ENCODE measurements around the gene ZBTB20.
"Not testable (repeated sequence)": the region's sequence is repeated elsewhere in the genome, so short reads cannot be mapped to it uniquely, and the experiment has no call there.

Gene ZBTB20

DNA sequence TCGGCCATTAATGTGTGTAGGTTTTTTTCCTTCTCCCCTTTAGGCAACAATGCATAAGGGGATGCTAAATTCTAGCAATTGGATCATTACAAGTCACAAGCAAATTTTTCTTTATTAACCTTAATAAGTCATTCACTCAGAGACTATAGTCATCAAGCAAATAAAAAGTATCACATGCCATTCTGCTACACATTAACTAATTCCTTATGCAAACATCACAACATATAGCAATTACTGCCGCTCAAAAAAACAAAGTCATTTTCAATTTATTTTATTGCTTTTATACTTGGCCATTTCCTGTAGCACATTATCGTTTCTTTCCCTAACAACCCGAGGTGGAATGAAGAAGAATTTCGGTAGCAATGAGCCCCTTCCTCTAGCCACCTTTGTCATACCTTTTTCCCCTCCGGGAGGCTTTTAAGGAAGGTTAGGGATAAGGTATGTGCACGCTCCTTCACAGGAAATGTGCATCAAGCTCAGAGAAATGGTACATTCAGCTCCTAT is 432.1 kb downstream of the ZBTB20 start:
- no peak for DNase-seq (ENCODE audit: low read depth in 2 of 2)

- no peak for DNase-seq (ENCODE audit: low read depth in 2 of 2)
Measured at GRCh38 chr3:114714237-114714636, 432.9 kb downstream of the ZBTB20 start.

DNA sequence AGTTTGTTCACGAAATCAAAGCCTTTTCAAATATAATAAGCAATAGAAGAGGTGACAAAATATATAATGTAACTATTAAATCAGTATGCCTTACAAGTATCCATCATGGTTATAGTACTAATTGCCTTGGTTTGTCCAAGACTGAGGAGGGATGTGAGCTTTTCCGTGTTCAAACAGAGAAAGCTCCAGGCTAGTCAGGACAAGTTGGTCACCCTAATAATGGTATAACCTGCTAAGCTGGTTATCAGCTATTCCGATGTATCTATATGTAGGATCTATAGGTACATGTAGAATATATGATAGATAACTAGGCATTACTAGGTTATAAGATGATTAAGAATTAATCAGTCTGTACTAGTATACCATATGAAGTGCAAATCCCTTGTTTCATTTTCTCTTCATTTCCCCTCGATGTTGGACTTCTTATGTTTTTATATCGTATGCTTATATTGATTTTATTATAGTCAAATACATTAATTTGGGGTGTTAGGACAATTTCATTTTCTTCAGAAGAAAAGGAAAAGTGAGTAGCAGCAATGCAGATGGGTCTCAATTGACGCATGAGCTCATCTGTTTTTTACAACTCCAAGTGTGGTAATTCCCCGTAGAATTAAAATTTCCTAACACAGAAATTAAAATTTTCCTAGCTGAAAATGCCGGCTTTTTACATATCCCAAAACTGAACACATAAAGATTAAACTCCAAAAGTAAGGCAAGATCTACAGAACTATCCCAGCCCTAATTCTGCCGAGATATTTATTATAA is 434.2 kb downstream of the ZBTB20 start:
- no peak for DNase-seq (ENCODE audit: low read depth in 2 of 2)

- no peak for DNase-seq (ENCODE audit: low read depth in 2 of 2)
Measured at GRCh38 chr3:114711321-114711886, 435.7 kb downstream of the ZBTB20 start.

DNA sequence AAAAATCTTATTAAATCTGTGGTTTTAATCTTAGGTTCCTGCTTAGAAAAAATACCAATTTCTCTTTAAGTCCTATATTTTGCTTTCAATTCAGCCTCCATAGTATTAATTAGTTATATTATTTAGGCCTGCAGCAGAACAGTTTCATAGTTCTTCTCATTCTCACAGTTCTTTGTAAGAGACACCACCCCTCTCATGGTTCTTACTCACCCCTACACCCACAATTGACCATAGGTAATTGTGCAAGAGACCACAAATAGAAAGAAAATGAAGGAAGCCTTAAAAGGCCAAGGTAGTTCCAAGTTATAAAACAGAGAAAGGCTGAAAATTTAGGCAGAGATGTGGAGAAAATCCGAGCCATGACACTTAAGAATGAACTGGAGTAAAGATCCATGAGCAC is 438.0 kb downstream of the ZBTB20 start:
- DNase-seq (ENCODE audit: low read depth in 2 of 2), result no peak

DNA sequence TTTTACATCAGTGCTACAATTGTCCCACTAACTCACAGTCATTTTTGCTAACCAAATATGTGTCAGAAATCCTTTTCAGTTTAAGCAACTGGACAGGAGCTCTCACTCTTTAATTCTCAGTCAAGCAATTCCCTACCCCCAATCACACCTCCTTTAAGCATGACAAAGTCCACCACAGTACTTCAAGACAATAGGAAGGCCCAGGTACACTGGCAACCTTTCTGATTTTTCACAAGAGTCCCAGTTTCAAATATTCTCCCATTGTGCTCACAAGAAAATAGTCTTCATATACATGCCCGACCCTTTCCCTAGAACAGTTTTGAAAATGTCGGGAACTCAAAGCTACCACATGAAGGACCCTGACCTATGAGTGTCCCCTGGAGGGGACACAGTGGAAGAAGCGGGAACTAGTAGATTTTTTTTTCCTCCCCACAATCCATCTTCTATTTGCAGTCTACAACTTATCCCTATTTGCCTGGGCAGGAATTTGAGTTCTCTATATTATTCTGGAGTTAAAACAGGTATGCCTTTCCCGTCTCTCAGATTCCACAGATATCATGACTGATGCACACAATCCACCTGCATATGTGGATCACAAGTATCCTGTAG is 439.7 kb downstream of the ZBTB20 start:
- no peak for DNase-seq (ENCODE audit: low read depth in 2 of 2)

DNA sequence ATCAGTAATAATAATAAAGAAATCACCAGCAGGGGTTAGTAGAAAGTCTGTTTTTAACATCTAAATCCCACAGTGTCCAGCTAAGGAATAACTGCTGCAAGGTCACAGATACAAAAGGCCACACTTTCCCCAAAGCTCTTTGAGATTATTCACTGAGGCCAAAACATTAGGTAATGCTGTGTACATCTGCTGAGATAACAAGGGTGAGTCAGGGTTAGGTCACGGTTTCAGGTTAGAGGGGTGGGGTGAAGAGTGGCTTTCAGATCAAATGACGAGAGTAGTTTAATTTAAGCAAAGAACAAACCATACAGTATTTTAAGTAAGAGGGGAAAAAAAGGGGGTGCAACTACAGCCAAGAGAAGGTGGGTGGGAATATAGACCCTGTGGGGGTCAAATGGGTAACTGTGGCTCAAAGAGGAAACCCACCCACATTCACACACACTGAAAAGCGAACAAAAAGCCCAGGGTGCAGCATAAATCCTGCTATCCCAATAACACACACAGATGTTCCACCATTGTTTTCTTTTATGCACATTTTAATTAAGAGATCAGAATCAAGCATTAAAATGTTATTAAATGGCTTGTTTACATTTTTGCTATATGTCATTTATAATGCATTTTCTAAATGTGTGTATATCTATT is 440.4 kb downstream of the ZBTB20 start:
- peak; percentile 4 to 32 for DNase-seq (ENCODE audit: low read depth in 2 of 2)

DNA sequence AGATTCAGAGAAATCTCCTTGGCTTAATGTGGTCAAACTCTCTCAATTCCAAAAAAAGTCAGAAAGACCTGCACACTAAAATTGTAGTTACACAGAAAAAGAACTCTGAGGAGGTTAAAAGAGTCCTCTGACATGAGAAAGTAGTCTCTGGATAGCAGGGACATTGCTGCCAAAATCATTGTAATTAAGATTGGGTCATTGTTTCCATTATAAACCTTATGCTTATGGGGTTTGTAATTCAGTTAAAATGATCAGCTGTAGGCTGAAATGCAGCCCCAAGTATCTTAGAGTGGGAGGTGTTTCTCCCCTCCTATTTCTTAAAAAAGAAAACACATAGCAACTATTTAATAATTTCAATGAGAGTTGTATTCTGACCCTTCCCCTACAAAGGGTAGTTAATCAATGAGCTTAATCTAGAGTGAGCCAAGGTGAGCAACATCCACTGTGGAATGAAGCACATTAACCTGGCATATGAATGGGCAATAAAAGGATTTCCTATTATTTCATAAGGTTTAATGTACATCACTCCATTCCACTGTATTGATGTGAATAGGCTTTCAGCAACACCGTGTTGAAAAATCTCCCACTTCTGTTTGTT is 446.4 kb downstream of the ZBTB20 start:
- no peak for DNase-seq (ENCODE audit: low read depth in 2 of 2)

DNA sequence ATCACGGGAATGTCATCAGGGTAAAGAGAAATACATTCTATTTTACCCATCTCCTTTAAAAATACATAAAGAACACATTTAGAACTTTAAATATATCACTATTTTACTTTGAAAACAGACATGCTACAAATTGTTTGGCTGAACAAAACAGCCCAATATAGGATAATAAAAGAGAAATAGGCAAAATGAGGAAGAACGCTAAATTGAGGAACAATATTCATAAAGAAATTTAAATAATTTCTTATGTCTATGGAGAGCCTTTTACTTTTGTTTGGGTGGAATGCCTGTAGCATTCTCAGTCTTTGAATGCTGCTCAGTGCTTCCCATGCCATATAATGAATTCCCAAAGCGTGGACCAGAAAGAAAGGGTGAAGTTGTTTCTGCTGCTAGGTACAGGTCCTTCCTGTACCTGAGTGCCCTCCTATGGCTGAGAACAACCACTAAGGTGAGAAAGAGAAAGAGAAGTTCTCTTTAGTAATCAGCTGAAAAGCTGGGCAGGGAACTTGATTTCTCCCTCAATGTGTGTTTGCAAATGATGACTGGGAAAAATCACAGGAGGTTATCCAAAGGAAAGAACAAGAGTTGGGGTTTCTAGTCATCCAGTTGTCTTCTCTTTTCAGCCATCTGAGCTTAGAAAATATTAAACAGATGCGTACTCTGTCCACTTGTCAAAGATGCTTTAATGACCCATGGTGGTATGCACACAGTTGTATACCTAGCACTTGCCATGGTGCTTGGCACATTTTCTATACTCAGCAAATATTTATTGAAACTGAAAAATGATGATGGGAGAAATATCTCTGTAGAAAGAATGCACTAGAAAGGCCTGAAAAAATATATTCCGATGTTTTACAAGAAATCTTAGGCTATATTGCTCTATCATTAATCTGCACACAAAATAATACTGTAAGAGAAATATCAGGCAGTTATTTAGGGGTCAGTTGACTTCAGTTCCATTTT is 448.7 kb downstream of the ZBTB20 start:
- no peak for DNase-seq (ENCODE audit: low read depth in 2 of 2)

GRCh38 chr3:114697401-114697800 is 449.7 kb downstream of the ZBTB20 start:
- DNase-seq (ENCODE audit: low read depth in 2 of 2), result no peak

DNA sequence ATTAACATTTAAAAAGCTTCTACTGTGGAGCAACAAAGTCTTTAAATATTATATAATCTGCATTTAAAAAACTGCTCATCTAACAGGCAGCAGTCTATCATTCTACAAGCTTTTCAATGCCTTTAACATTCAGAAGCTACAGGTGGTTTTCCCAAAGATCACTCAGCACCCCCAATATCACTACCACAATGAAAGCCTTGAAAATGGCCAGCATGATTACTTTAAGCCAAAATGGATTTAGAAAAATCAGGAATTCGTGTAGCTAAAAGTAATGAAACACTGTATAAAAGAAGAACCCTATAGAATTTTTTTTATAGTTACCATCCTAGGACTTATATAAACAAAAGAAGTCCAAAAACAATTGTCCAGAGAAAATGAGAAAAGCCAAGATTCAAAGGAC is 452.8 kb downstream of the ZBTB20 start:
- no peak for DNase-seq (ENCODE audit: low read depth in 2 of 2)

DNA sequence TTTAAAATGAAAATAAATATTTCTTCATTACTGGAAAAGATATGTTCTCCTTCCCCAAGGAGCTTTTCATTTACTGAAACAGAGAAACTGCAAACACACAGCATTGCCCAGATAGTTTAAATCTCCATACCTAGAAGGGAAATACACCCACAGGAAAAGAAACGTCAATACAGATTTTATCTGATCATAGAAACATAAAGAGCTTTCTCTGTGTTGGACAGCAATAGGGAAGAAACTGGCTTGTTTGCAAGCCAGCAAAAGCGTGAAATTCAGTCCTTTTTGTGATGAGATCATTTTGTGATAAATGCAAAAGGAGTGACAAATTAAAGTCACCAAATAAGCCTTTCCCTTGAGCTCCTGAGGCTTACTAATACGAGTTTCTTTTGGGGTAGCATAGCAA is 455.2 kb downstream of the ZBTB20 start:
- DNase-seq (ENCODE audit: low read depth in 2 of 2), result no peak

GRCh38 chr3:114690911-114691310 is 456.2 kb downstream of the ZBTB20 start:
- DNase-seq (ENCODE audit: low read depth in 2 of 2), result no peak

- DNase-seq (ENCODE audit: low read depth in 2 of 2), result no peak
Measured at GRCh38 chr3:114687151-114687550, 459.9 kb downstream of the ZBTB20 start.

DNA sequence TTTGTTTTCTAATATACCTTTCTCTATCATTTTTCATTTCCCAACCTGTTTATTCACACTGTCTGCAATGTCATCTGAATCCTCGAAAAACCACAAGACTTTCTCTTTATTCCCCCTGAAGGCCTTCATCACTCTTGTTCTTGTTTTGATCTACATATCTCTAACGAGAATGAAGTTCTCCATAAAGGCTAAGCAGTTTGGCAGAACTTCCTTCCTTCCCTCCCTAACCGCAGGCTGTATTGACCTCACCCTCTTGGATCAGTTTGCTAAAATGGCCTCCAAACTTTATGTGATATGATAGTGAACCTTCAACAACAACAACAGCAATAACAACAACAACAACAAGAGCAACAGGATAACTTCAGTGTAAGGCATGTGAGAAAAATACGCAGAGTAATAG is 460.5 kb downstream of the ZBTB20 start:
- no peak for DNase-seq (ENCODE audit: low read depth in 2 of 2)

DNA sequence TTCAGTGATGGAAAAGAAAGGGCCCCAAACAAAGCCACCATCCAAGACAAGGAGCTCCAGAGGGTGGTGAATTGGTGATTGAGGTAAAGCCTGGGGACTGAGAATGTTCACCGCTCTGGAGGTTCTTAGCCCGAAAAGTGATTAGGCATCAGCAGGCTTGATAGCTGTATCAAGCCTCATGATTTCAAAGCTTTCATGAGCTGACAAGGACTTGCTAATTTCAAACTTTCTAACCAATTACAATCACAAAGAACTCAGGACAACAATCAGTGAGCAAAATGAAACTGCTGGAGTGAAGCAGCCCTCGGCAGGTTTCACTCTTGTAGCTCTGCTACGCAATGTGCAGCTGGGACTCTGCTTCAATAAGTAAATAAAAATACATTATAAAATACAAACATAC is 461.9 kb downstream of the ZBTB20 start:
- DNase-seq (ENCODE audit: low read depth in 2 of 2), result no peak

DNA sequence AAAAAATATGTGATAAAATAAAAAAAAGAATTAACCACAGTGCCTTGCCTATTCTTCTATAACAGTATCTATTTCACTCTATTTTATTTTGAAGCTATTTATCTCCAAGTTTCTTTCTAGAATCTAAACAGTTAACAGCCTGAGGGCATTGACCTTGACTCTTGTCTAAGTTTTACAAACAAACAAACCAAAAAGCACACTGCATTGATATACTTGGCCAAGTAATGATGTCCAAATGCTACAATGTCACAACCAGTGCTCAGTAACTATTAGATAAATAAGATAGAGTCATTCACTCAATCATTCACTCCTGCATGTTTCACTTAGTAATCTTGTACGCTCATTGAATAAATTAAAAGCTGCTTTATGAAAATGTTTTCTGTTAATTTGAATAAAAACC is 466.8 kb downstream of the ZBTB20 start:
- no peak for DNase-seq (ENCODE audit: low read depth in 2 of 2)

DNA sequence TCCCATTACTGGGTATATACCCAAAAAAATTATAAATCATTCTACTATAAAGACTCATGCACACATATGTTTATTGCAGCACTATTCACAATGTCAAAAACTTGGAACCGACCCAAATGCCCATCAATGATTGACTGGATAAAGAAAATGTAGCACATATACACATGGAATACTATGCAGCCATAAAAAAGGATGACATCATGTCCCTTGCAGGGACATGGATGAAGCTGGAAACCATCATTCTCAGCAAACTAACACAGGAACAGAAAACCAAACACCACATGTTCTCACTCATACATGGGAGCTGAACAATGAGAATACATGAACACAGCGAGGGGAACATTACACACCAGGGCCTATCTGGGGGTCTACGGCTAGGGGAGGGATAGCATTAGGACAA is 467.3 kb downstream of the ZBTB20 start:
- not testable (repeated sequence) for DNase-seq (ENCODE audit: low read depth in 2 of 2)

- no peak for DNase-seq (ENCODE audit: low read depth in 2 of 2)
Measured at GRCh38 chr3:114675104-114675503, 472.0 kb downstream of the ZBTB20 start.

GRCh38 chr3:114674036-114674435 is 473.1 kb downstream of the ZBTB20 start:
- DNase-seq (ENCODE audit: low read depth in 2 of 2), result no peak

GRCh38 chr3:114673481-114673880 is 473.6 kb downstream of the ZBTB20 start:
- no peak for DNase-seq (ENCODE audit: low read depth in 2 of 2)
